GM21619 (cell line): ENCODE results near the gene GRAMD2A.

Experiments
- ATAC-seq: cut with Tn5 transposase; IDR thresholded peaks from one replicate; pipeline ENCODE4 v1.9.1; 2021; ENCODE audit not compliant: unreplicated experiment

GRAMD2A gene

GRCh38 chr15:72197460-72198355, at the start of gene GRAMD2A:
GRAMD2A (minus strand) TSS chr15:72197787.
- no peak for ATAC-seq

- no peak for ATAC-seq
Measured at GRCh38 chr15:72242775-72243370, 45.3 kb upstream of the GRAMD2A start.

- no peak for ATAC-seq
Measured at GRCh38 chr15:72239652-72240051, 42.1 kb upstream of the GRAMD2A start.

GRCh38 chr15:72238586-72238985, 41.0 kb upstream of the GRAMD2A start:
- ATAC-seq = no peak

GRCh38 chr15:72237853-72238224, 40.3 kb upstream of the GRAMD2A start:
- ATAC-seq = peak; percentile 6

- peak; percentile 81 for ATAC-seq
Measured at GRCh38 chr15:72237029-72237852, 39.7 kb upstream of the GRAMD2A start.

- ATAC-seq = no peak
Measured at GRCh38 chr15:72236381-72237003, 38.9 kb upstream of the GRAMD2A start.

- no peak for ATAC-seq
Measured at GRCh38 chr15:72235298-72235697, 37.7 kb upstream of the GRAMD2A start.

GRCh38 chr15:72233769-72234168, 36.2 kb upstream of the GRAMD2A start:
- no peak for ATAC-seq

GRCh38 chr15:72231833-72232478, 34.4 kb upstream of the GRAMD2A start:
- ATAC-seq = no peak

GRCh38 chr15:72231066-72231832, 33.7 kb upstream of the GRAMD2A start, which contains the start of gene PKM:
PKM (minus strand) TSS chr15:72231190; CDS start chr15:72219097, 12,093 bp downstream.
- ATAC-seq = peak; percentile 36

GRCh38 chr15:72230197-72231065, 32.8 kb upstream of the GRAMD2A start:
- no peak for ATAC-seq

- no peak for ATAC-seq
Measured at GRCh38 chr15:72229947-72230196, 32.3 kb upstream of the GRAMD2A start.

GRCh38 chr15:72229076-72229946, 31.7 kb upstream of the GRAMD2A start:
- no peak for ATAC-seq

- no peak for ATAC-seq
Measured at GRCh38 chr15:72227720-72228119, 30.1 kb upstream of the GRAMD2A start.

GRCh38 chr15:72227192-72227586, 29.6 kb upstream of the GRAMD2A start:
- ATAC-seq = no peak

GRCh38 chr15:72223278-72223677, 25.7 kb upstream of the GRAMD2A start:
- ATAC-seq = no peak

GRCh38 chr15:72222393-72222792, 24.8 kb upstream of the GRAMD2A start:
- no peak for ATAC-seq
